CD14-positive monocyte (primary cell): Measurements from ENCODE around the gene UGT2A2. TPM values are rescaled to one million over a fixed set of nuclear protein-coding genes. Genes with fewer than 3 reads are reported as not detected.

Source experiments
- DNase-seq, 3 donors: peaks; one replicate each; pipeline ENCODE4 v3.0.0-alpha.2; 2011 to 2022
- H2AFZ ChIP-seq: 2 replicates; pipeline ENCODE4 v1.6.0; 2012; ENCODE audit warnings: mild to moderate bottlenecking, low read depth, low read length, inconsistent platforms; ENCODE audit not compliant: insufficient read depth, poor library complexity, severe bottlenecking
- H3K27ac ChIP-seq, 2 donors: 1 replicate in 1 of 2; 2 replicates in 1 of 2; pipeline ENCODE4 v1.5.1; 2012 to 2013; ENCODE audit warnings: low read length in 2 of 2, control low read depth in 1 of 2, inconsistent platforms in 1 of 2, low read depth in 1 of 2, mild to moderate bottlenecking in 1 of 2
- H3K27me3 ChIP-seq, 2 donors: one replicate each; pipeline versions ENCODE4 v1.6.0 to v1.6.1; 2011 to 2013; ENCODE audit warnings: low read length in 2 of 2; ENCODE audit not compliant: control insufficient read depth in 2 of 2, insufficient read depth in 2 of 2
- H3K36me3 ChIP-seq, 2 donors: replicated peaks in 1 of 2; 1 replicate in 1 of 2; 2 replicates in 1 of 2; pipeline versions ENCODE4 v1.5.1 to v1.6.1; 2012 to 2013; ENCODE audit warnings: low read length in 2 of 2, control low read depth in 1 of 2, inconsistent platforms in 1 of 2, mild to moderate bottlenecking in 1 of 2; ENCODE audit not compliant: insufficient read depth in 2 of 2, control insufficient read depth in 1 of 2
- H3K4me1 ChIP-seq, 2 donors: 1 replicate in 1 of 2; 2 replicates in 1 of 2; pipeline versions ENCODE4 v1.5.1 to v1.6.1; 2012 to 2013; ENCODE audit warnings: low read length in 2 of 2, control low read depth in 1 of 2, inconsistent platforms in 1 of 2, mild to moderate bottlenecking in 1 of 2, moderate library complexity in 1 of 2; ENCODE audit not compliant: insufficient read depth in 2 of 2, control insufficient read depth in 1 of 2
- H3K4me2 ChIP-seq: replicated peaks from 2 replicates; pipeline ENCODE3; 2012; ENCODE audit warnings: low read length, moderate library complexity, mild to moderate bottlenecking; ENCODE audit not compliant: poor library complexity, severe bottlenecking; ENCODE audit errors: extremely low read depth
- H3K4me3 ChIP-seq, 3 experiments: fragments of 200-600 bp in 1 of 3; sonication (generic) in 1 of 3; replicated peaks in 1 of 3; 1 replicate in 2 of 3; 2 replicates in 1 of 3; pipeline ENCODE4 v1.5.1; 2011 to 2013; ENCODE audit warnings: low read length in 3 of 3, mild to moderate bottlenecking in 3 of 3, control low read depth in 2 of 3, low read depth in 2 of 3, inconsistent platforms in 1 of 3, moderate library complexity in 1 of 3
- H3K79me2 ChIP-seq: 2 replicates; pipeline ENCODE4 v1.6.0; 2012; ENCODE audit warnings: mild to moderate bottlenecking, control low read depth, inconsistent platforms, low read length, moderate library complexity; ENCODE audit not compliant: insufficient read depth
- H3K9ac ChIP-seq: 2 replicates; pipeline ENCODE4 v1.6.0; 2017; ENCODE audit warnings: low read length, mild to moderate bottlenecking; ENCODE audit not compliant: insufficient read depth, poor library complexity, severe bottlenecking
- H3K9me3 ChIP-seq, 2 donors: replicated peaks in 1 of 2; 1 replicate in 1 of 2; 2 replicates in 1 of 2; pipeline versions ENCODE4 v1.5.1 to v1.6.1; 2012 to 2013; ENCODE audit warnings: low read length in 2 of 2, control low read depth in 1 of 2; ENCODE audit not compliant: control insufficient read depth in 1 of 2, insufficient read depth in 1 of 2
- H4K20me1 ChIP-seq: 2 replicates; pipeline ENCODE4 v1.6.0; 2012; ENCODE audit warnings: mild to moderate bottlenecking, low read length, control low read depth, moderate library complexity; ENCODE audit not compliant: insufficient read depth
- H3K27ac Mint-ChIP-seq, 7 donors: one replicate each; pipeline ENCODE4 v1.8.0; 2020; ENCODE audit warnings: mild to moderate bottlenecking in 7 of 7, mixed read lengths in 7 of 7, moderate library complexity in 6 of 7, inconsistent platforms in 2 of 7
- H3K27me3 Mint-ChIP-seq, 3 donors: one replicate each; pipeline ENCODE4 v1.8.0; 2021 to 2022; ENCODE audit warnings: low read depth in 3 of 3, mild to moderate bottlenecking in 3 of 3, mixed read lengths in 3 of 3, moderate library complexity in 3 of 3, inconsistent platforms in 1 of 3
- H3K36me3 Mint-ChIP-seq, 2 donors: one replicate each; pipeline ENCODE4 v1.8.0; 2020; ENCODE audit warnings: mixed read lengths in 2 of 2, inconsistent platforms in 1 of 2, mild to moderate bottlenecking in 1 of 2
- H3K4me1 Mint-ChIP-seq: one replicate; pipeline ENCODE4 v1.8.0; 2020; ENCODE audit warnings: mild to moderate bottlenecking, mixed read lengths
- H3K4me3 Mint-ChIP-seq, 2 donors: one replicate each; pipeline ENCODE4 v1.8.0; 2020; ENCODE audit warnings: mild to moderate bottlenecking in 2 of 2, mixed read lengths in 2 of 2, moderate library complexity in 1 of 2
- H3K9me3 Mint-ChIP-seq, 7 donors: one replicate each; pipeline ENCODE4 v1.8.0; 2020 to 2022; ENCODE audit warnings: mixed read lengths in 7 of 7, mild to moderate bottlenecking in 6 of 7, moderate library complexity in 6 of 7, inconsistent platforms in 2 of 7
- WGBS: methylation state at CpG from one replicate; pipeline ENCODE4 v1.1.5; 2013; ENCODE audit warnings: missing lambda C conversion rate; ENCODE audit not compliant: insufficient coverage; 5-methylcytosine and 5-hydroxymethylcytosine counted together
- intact Hi-C, 2 donors: fragments of 100-400 bp; cut with micrococcal nuclease; formaldehyde crosslinking; loops; one replicate each; pipeline versions ENCODE4 v1.15.0 to v1.15.1; 2023
- polyA plus RNA-seq, 3 donors: library from polyadenylated mRNA; depleted of rRNA in 1 of 3; unstranded in 2 of 3; stranded (reverse) in 1 of 3; fragments of 300-500 nt in 2 of 3; fragments of >200 nt in 1 of 3; fragmentation: Illumina TruSeq in 2 of 3; gene quantifications; 1 replicate in 2 of 3; 2 replicates in 1 of 3; pipeline ENCODE4 v1.2.3, GENCODE V29; 2012 to 2021
- TF ChIP-seq, protein P1 (sequence below): fragments of 200-600 bp; IDR thresholded peaks from one replicate; pipeline ENCODE4 v1.8.0; 2022; ENCODE audit warnings: antibody characterized with exemption, mild to moderate bottlenecking

The UGT2A2 gene
- polyA plus RNA-seq, 3 donors, result not detected

DNA sequence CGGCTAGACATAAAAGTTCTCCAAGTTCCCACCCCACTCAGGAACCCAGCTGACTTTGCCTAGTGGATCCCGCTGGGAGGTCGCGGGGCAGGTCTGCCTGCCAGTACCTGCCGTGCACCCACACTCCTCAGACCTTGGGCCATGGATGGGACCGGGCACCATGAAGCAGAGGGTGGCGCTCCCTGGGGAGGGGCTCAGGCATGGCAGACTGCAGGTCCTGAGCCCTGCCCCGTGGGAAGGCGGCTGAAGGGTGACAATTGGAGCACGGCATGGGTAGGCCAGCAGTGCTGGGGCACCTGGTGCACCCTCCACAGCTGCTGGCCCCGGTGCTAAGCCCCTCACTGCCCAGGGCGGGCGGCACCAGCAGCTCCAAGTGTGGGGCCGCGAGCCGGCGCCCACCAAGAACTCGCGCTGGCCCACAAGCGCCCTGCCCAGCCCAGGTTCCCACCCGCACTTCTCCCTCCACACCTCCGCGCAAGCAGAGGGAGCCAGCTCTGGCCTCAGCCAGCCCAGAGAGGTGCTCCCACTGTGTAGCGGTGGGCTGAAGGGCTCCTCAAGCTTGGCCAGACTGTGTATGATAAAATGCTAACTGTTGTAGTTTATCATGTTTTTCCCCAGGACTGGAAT is 63.1 kb downstream of the UGT2A2 start:
- Histone ChIP-seq H3K9ac (no peak overlapping the region), H3K4me3 (no peak overlapping the region), H3K27ac (no peak overlapping the region), H3K79me2 (no peaks in the 10 kb centered on the region), H3K4me1 (no peaks in the 10 kb centered on the region), H3K27me3 (no peaks in the 10 kb centered on the region), H3K36me3 (no peaks in the 10 kb centered on the region), H3K4me2 (no peak overlapping the region), H3K9me3 (peaks cover 0 to 8% of the 10 kb centered on the region in 2 donors), H2AFZ (no peak overlapping the region), H4K20me1 (no peaks in the 10 kb centered on the region)
- H3K27ac Mint-ChIP-seq, result no peak overlapping the region
- TF ChIP-seq, protein P1, sequence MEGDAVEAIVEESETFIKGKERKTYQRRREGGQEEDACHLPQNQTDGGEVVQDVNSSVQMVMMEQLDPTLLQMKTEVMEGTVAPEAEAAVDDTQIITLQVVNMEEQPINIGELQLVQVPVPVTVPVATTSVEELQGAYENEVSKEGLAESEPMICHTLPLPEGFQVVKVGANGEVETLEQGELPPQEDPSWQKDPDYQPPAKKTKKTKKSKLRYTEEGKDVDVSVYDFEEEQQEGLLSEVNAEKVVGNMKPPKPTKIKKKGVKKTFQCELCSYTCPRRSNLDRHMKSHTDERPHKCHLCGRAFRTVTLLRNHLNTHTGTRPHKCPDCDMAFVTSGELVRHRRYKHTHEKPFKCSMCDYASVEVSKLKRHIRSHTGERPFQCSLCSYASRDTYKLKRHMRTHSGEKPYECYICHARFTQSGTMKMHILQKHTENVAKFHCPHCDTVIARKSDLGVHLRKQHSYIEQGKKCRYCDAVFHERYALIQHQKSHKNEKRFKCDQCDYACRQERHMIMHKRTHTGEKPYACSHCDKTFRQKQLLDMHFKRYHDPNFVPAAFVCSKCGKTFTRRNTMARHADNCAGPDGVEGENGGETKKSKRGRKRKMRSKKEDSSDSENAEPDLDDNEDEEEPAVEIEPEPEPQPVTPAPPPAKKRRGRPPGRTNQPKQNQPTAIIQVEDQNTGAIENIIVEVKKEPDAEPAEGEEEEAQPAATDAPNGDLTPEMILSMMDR, result no peak
- intact Hi-C loops, result no loop called here
- H3K4me1 Mint-ChIP-seq, result no peaks in the 10 kb centered on the region
- H3K4me3 Mint-ChIP-seq, result no peak overlapping the region
- no peak for DNase-seq
- H3K36me3 Mint-ChIP-seq, result no peaks in the 10 kb centered on the region
- peaks cover 0 to 6% (median 0%) of the 10 kb centered on the region in 7 donors for H3K9me3 Mint-ChIP-seq
- no peaks in the 10 kb centered on the region for H3K27me3 Mint-ChIP-seq
- WGBS, result 94% methylated on average over 22 of the region's 24 CpGs

DNA sequence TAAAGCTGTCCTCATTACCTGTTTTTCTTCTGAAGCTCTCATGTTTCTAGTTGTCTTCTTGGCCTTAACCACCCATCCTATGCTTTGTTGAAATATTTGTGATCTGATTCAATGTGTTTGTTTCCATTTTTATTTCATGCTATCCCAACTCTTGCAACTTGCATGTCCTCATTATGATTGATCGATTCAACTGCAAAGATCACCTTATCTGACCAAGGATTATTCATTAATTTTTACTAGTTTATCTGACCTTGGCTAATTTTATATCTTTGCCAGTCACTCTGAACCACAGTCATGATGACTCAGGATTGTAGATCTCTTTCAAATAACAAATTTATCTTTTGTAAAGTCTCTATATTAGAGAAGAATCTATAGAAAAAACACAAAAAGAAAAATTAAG is 70.7 kb downstream of the UGT2A2 start:
- Histone ChIP-seq H4K20me1 (no peaks in the 10 kb centered on the region), H3K27ac (no peak overlapping the region), H3K4me2 (no peak overlapping the region), H3K9ac (no peak overlapping the region), H3K27me3 (no peaks in the 10 kb centered on the region), H3K36me3 (no peaks in the 10 kb centered on the region), H3K4me1 (no peaks in the 10 kb centered on the region), H3K79me2 (no peaks in the 10 kb centered on the region), H3K4me3 (no peak overlapping the region), H3K9me3 (no peaks in the 10 kb centered on the region), H2AFZ (no peak overlapping the region)
- Mint-ChIP-seq H3K27me3 (no peaks in the 10 kb centered on the region), H3K36me3 (no peaks in the 10 kb centered on the region), H3K4me3 (no peak overlapping the region), H3K27ac (no peak overlapping the region), H3K9me3 (no peaks in the 10 kb centered on the region), H3K4me1 (no peaks in the 10 kb centered on the region)
- no peak for DNase-seq
- 80% methylated on average over 1 of the region's 1 CpG for WGBS
- intact Hi-C loops, result no loop called here
- TF ChIP-seq, protein P1, result no peak
